Measurements from ENCODE around the gene MICU1. TPM values are rescaled to one million over a fixed set of nuclear protein-coding genes. Genes with fewer than 3 reads are reported as not detected.

The MICU1 gene
- total RNA-seq, 2 experiments from 2014 or later = 27.2 to 33.6 TPM

GRCh38 chr10:72459301-72459700 is 166.6 kb downstream of the MICU1 start:
- no TSS peak for BruUV-seq (replicated peaks)

GRCh38 chr10:72455889-72456595 is 169.8 kb downstream of the MICU1 start:
- H3K4me1 ChIP-seq (ENCODE audit: insufficient read depth, low read length, poor library complexity, severe bottlenecking) = no peaks in the 10 kb centered on the region
- H3K4me2 ChIP-seq (ENCODE audit: low read length) = no peak overlapping the region
- H3K9me3 ChIP-seq (ENCODE audit: low read length) = no peaks in the 10 kb centered on the region
- no peak overlapping the region for H2AFZ ChIP-seq (ENCODE audit: low read length)
- CTCF ChIA-PET (ENCODE audit: unreplicated experiment) = no interaction called here
- H3K4me3 ChIP-seq (ENCODE audit: low read depth, low read length, poor library complexity, severe bottlenecking) = no peak overlapping the region
- no TSS peak for BruUV-seq (replicated peaks)
- POLR2A ChIA-PET = interaction anchor here (0.6 to 1.3 kb wide), 5 partner anchors 8 to 362 kb away, joined by 3 to 5 read pairs (median 4); no protein-coding TSS in a partner anchor
- TF ChIP-seq CTCF (conservative IDR thresholded peaks at IDR 0.05; ENCODE audit: low read length) (no peak), EZH2phosphoT487 (IDR thresholded peaks at IDR 0.05; ENCODE audit: borderline replicate concordance, low read depth, low read length) (no peak)
- no peak overlapping the region for H3K27ac ChIP-seq (ENCODE audit: low read depth, low read length, poor library complexity, severe bottlenecking)
- H3K79me2 ChIP-seq (ENCODE audit: insufficient read depth, low read depth, low read length) = no peaks in the 10 kb centered on the region
- intact Hi-C loops (cut with micrococcal nuclease; ENCODE audit: unreplicated experiment) = no loop called here
- DNase-seq (ENCODE audit: low spot score) = no peak
- H4K20me1 ChIP-seq (ENCODE audit: insufficient read depth, low read length) = no peaks in the 10 kb centered on the region
- no peaks in the 10 kb centered on the region for H3K9me2 ChIP-seq (ENCODE audit: insufficient read depth, low read length)
- H3K36me3 ChIP-seq (ENCODE audit: insufficient read depth, low read length) = no peaks in the 10 kb centered on the region

More at GRCh38 chr10:72459301-72459700, 166.6 kb downstream of the MICU1 start:
- Histone ChIP-seq H3K27ac (ENCODE audit: low read depth, low read length, poor library complexity, severe bottlenecking) (no peak overlapping the region), H3K36me3 (ENCODE audit: insufficient read depth, low read length) (no peaks in the 10 kb centered on the region), H3K4me3 (ENCODE audit: low read depth, low read length, poor library complexity, severe bottlenecking) (no peak overlapping the region), H3K9me2 (ENCODE audit: insufficient read depth, low read length) (no peaks in the 10 kb centered on the region), H2AFZ (ENCODE audit: low read length) (no peak overlapping the region), H3K9me3 (ENCODE audit: low read length) (no peaks in the 10 kb centered on the region), H4K20me1 (ENCODE audit: insufficient read depth, low read length) (no peaks in the 10 kb centered on the region), H3K79me2 (ENCODE audit: insufficient read depth, low read depth, low read length) (no peaks in the 10 kb centered on the region), H3K4me2 (ENCODE audit: low read length) (no peak overlapping the region), H3K4me1 (ENCODE audit: insufficient read depth, low read length, poor library complexity, severe bottlenecking) (no peaks in the 10 kb centered on the region)
- DNase-seq (ENCODE audit: low spot score) = no peak
- CTCF ChIA-PET (ENCODE audit: unreplicated experiment) = no interaction called here
- TF ChIP-seq CTCF (conservative IDR thresholded peaks at IDR 0.05; ENCODE audit: low read length) (no peak), EZH2phosphoT487 (IDR thresholded peaks at IDR 0.05; ENCODE audit: borderline replicate concordance, low read depth, low read length) (no peak)
- POLR2A ChIA-PET = interaction anchor here (0.8 to 1.4 kb wide), 2 partner anchors 12 to 14 kb away, joined by 3 read pairs; no protein-coding TSS in a partner anchor
- intact Hi-C loops (cut with micrococcal nuclease; ENCODE audit: unreplicated experiment) = no loop called here

- Histone ChIP-seq H3K4me1 (ENCODE audit: insufficient read depth, low read length, poor library complexity, severe bottlenecking) (no peaks in the 10 kb centered on the region), H3K36me3 (ENCODE audit: insufficient read depth, low read length) (no peaks in the 10 kb centered on the region), H3K4me3 (ENCODE audit: low read depth, low read length, poor library complexity, severe bottlenecking) (no peak overlapping the region), H2AFZ (ENCODE audit: low read length) (no peak overlapping the region), H3K9me3 (ENCODE audit: low read length) (no peaks in the 10 kb centered on the region), H4K20me1 (ENCODE audit: insufficient read depth, low read length) (no peaks in the 10 kb centered on the region), H3K79me2 (ENCODE audit: insufficient read depth, low read depth, low read length) (no peaks in the 10 kb centered on the region), H3K9me2 (ENCODE audit: insufficient read depth, low read length) (no peaks in the 10 kb centered on the region), H3K27ac (ENCODE audit: low read depth, low read length, poor library complexity, severe bottlenecking) (no peak overlapping the region), H3K4me2 (ENCODE audit: low read length) (no peak overlapping the region)
- DNase-seq (ENCODE audit: low spot score) = no peak
- BruUV-seq (replicated peaks) = no TSS peak
- ChIA-PET POLR2A (interaction anchor here (0.6 kb wide), 1 partner anchor 353 kb away, joined by 3 read pairs; no protein-coding TSS in a partner anchor), CTCF (ENCODE audit: unreplicated experiment) (no interaction called here)
- intact Hi-C loops (cut with micrococcal nuclease; ENCODE audit: unreplicated experiment) = no loop called here
- TF ChIP-seq CTCF (conservative IDR thresholded peaks at IDR 0.05; ENCODE audit: low read length) = no peak
- TF ChIP-seq EZH2phosphoT487 (IDR thresholded peaks at IDR 0.05; ENCODE audit: borderline replicate concordance, low read depth, low read length) = no peak
Observed at GRCh38 chr10:72449941-72450441, 175.9 kb downstream of the MICU1 start.

Measured in OCI-LY7 (cell line).